CD14-positive monocyte (primary cell): Measurements from ENCODE around the gene TMEM14A. TPM values are rescaled to one million over a fixed set of nuclear protein-coding genes. Genes with fewer than 3 reads are reported as not detected.

Source experiments
- DNase-seq, 3 donors: peaks; one replicate each; pipeline ENCODE4 v3.0.0-alpha.2; 2011 to 2022
- H2AFZ ChIP-seq: 2 replicates; pipeline ENCODE4 v1.6.0; 2012; ENCODE audit warnings: mild to moderate bottlenecking, low read depth, low read length, inconsistent platforms; ENCODE audit not compliant: insufficient read depth, poor library complexity, severe bottlenecking
- H3K27ac ChIP-seq, 2 donors: 1 replicate in 1 of 2; 2 replicates in 1 of 2; pipeline ENCODE4 v1.5.1; 2012 to 2013; ENCODE audit warnings: low read length in 2 of 2, control low read depth in 1 of 2, inconsistent platforms in 1 of 2, low read depth in 1 of 2, mild to moderate bottlenecking in 1 of 2
- H3K27me3 ChIP-seq, 2 donors: one replicate each; pipeline versions ENCODE4 v1.6.0 to v1.6.1; 2011 to 2013; ENCODE audit warnings: low read length in 2 of 2; ENCODE audit not compliant: control insufficient read depth in 2 of 2, insufficient read depth in 2 of 2
- H3K36me3 ChIP-seq, 2 donors: replicated peaks in 1 of 2; 1 replicate in 1 of 2; 2 replicates in 1 of 2; pipeline versions ENCODE4 v1.5.1 to v1.6.1; 2012 to 2013; ENCODE audit warnings: low read length in 2 of 2, control low read depth in 1 of 2, inconsistent platforms in 1 of 2, mild to moderate bottlenecking in 1 of 2; ENCODE audit not compliant: insufficient read depth in 2 of 2, control insufficient read depth in 1 of 2
- H3K4me1 ChIP-seq, 2 donors: 1 replicate in 1 of 2; 2 replicates in 1 of 2; pipeline versions ENCODE4 v1.5.1 to v1.6.1; 2012 to 2013; ENCODE audit warnings: low read length in 2 of 2, control low read depth in 1 of 2, inconsistent platforms in 1 of 2, mild to moderate bottlenecking in 1 of 2, moderate library complexity in 1 of 2; ENCODE audit not compliant: insufficient read depth in 2 of 2, control insufficient read depth in 1 of 2
- H3K4me2 ChIP-seq: replicated peaks from 2 replicates; pipeline ENCODE3; 2012; ENCODE audit warnings: low read length, moderate library complexity, mild to moderate bottlenecking; ENCODE audit not compliant: poor library complexity, severe bottlenecking; ENCODE audit errors: extremely low read depth
- H3K4me3 ChIP-seq, 3 experiments: fragments of 200-600 bp in 1 of 3; sonication (generic) in 1 of 3; replicated peaks in 1 of 3; 1 replicate in 2 of 3; 2 replicates in 1 of 3; pipeline ENCODE4 v1.5.1; 2011 to 2013; ENCODE audit warnings: low read length in 3 of 3, mild to moderate bottlenecking in 3 of 3, control low read depth in 2 of 3, low read depth in 2 of 3, inconsistent platforms in 1 of 3, moderate library complexity in 1 of 3
- H3K79me2 ChIP-seq: 2 replicates; pipeline ENCODE4 v1.6.0; 2012; ENCODE audit warnings: mild to moderate bottlenecking, control low read depth, inconsistent platforms, low read length, moderate library complexity; ENCODE audit not compliant: insufficient read depth
- H3K9ac ChIP-seq: 2 replicates; pipeline ENCODE4 v1.6.0; 2017; ENCODE audit warnings: low read length, mild to moderate bottlenecking; ENCODE audit not compliant: insufficient read depth, poor library complexity, severe bottlenecking
- H3K9me3 ChIP-seq, 2 donors: replicated peaks in 1 of 2; 1 replicate in 1 of 2; 2 replicates in 1 of 2; pipeline versions ENCODE4 v1.5.1 to v1.6.1; 2012 to 2013; ENCODE audit warnings: low read length in 2 of 2, control low read depth in 1 of 2; ENCODE audit not compliant: control insufficient read depth in 1 of 2, insufficient read depth in 1 of 2
- H4K20me1 ChIP-seq: 2 replicates; pipeline ENCODE4 v1.6.0; 2012; ENCODE audit warnings: mild to moderate bottlenecking, low read length, control low read depth, moderate library complexity; ENCODE audit not compliant: insufficient read depth
- H3K27ac Mint-ChIP-seq, 7 donors: one replicate each; pipeline ENCODE4 v1.8.0; 2020; ENCODE audit warnings: mild to moderate bottlenecking in 7 of 7, mixed read lengths in 7 of 7, moderate library complexity in 6 of 7, inconsistent platforms in 2 of 7
- H3K27me3 Mint-ChIP-seq, 3 donors: one replicate each; pipeline ENCODE4 v1.8.0; 2021 to 2022; ENCODE audit warnings: low read depth in 3 of 3, mild to moderate bottlenecking in 3 of 3, mixed read lengths in 3 of 3, moderate library complexity in 3 of 3, inconsistent platforms in 1 of 3
- H3K36me3 Mint-ChIP-seq, 2 donors: one replicate each; pipeline ENCODE4 v1.8.0; 2020; ENCODE audit warnings: mixed read lengths in 2 of 2, inconsistent platforms in 1 of 2, mild to moderate bottlenecking in 1 of 2
- H3K4me1 Mint-ChIP-seq: one replicate; pipeline ENCODE4 v1.8.0; 2020; ENCODE audit warnings: mild to moderate bottlenecking, mixed read lengths
- H3K4me3 Mint-ChIP-seq, 2 donors: one replicate each; pipeline ENCODE4 v1.8.0; 2020; ENCODE audit warnings: mild to moderate bottlenecking in 2 of 2, mixed read lengths in 2 of 2, moderate library complexity in 1 of 2
- H3K9me3 Mint-ChIP-seq, 7 donors: one replicate each; pipeline ENCODE4 v1.8.0; 2020 to 2022; ENCODE audit warnings: mixed read lengths in 7 of 7, mild to moderate bottlenecking in 6 of 7, moderate library complexity in 6 of 7, inconsistent platforms in 2 of 7
- WGBS: methylation state at CpG from one replicate; pipeline ENCODE4 v1.1.5; 2013; ENCODE audit warnings: missing lambda C conversion rate; ENCODE audit not compliant: insufficient coverage; 5-methylcytosine and 5-hydroxymethylcytosine counted together
- intact Hi-C, 2 donors: fragments of 100-400 bp; cut with micrococcal nuclease; formaldehyde crosslinking; loops; one replicate each; pipeline versions ENCODE4 v1.15.0 to v1.15.1; 2023
- polyA plus RNA-seq, 3 donors: library from polyadenylated mRNA; depleted of rRNA in 1 of 3; unstranded in 2 of 3; stranded (reverse) in 1 of 3; fragments of 300-500 nt in 2 of 3; fragments of >200 nt in 1 of 3; fragmentation: Illumina TruSeq in 2 of 3; gene quantifications; 1 replicate in 2 of 3; 2 replicates in 1 of 3; pipeline ENCODE4 v1.2.3, GENCODE V29; 2012 to 2021
- TF ChIP-seq, protein P1 (sequence below): fragments of 200-600 bp; IDR thresholded peaks from one replicate; pipeline ENCODE4 v1.8.0; 2022; ENCODE audit warnings: antibody characterized with exemption, mild to moderate bottlenecking

Gene TMEM14A
- polyA plus RNA-seq, 3 donors: 0.08 to 0.23 (median 0.20) TPM

DNA sequence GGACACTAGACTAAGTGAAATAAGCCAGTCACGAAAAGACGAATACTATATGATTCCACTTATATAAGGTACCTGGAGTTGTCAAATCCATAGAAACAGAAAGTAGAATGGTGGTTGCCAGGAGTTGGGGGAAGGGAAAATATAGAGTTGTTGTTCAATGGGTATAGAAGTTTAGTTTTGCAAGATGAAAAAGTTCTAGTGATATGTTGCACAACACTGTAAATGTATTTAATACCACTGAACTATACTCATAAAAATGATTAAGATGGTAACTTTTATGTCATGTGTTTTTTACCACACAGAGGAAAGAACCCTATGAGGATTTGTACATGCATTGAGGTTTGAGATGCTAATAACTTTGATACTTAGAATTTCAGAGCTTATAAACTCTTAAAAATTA, 48.1 kb upstream of the TMEM14A start:
- Mint-ChIP-seq H3K9me3 (peaks cover 0 to 4% (median 0%) of the 10 kb centered on the region in 7 donors), H3K4me3 (no peak overlapping the region), H3K27ac (no peak overlapping the region), H3K36me3 (no peaks in the 10 kb centered on the region), H3K4me1 (peaks cover 1% of the 10 kb centered on the region), H3K27me3 (peaks cover 0 to 5% (median 4%) of the 10 kb centered on the region in 3 donors)
- WGBS: no CpG with 5 or more reads among the region's 2 CpGs
- no peak for DNase-seq
- H3K9me3 ChIP-seq: no peaks in the 10 kb centered on the region
- no peaks in the 10 kb centered on the region for H3K4me1 ChIP-seq
- no peak overlapping the region for H2AFZ ChIP-seq
- H3K27ac ChIP-seq: no peak overlapping the region
- no peak overlapping the region for H3K4me3 ChIP-seq
- no peaks in the 10 kb centered on the region for H3K36me3 ChIP-seq
- no peak overlapping the region for H3K9ac ChIP-seq
- TF ChIP-seq, protein P1, sequence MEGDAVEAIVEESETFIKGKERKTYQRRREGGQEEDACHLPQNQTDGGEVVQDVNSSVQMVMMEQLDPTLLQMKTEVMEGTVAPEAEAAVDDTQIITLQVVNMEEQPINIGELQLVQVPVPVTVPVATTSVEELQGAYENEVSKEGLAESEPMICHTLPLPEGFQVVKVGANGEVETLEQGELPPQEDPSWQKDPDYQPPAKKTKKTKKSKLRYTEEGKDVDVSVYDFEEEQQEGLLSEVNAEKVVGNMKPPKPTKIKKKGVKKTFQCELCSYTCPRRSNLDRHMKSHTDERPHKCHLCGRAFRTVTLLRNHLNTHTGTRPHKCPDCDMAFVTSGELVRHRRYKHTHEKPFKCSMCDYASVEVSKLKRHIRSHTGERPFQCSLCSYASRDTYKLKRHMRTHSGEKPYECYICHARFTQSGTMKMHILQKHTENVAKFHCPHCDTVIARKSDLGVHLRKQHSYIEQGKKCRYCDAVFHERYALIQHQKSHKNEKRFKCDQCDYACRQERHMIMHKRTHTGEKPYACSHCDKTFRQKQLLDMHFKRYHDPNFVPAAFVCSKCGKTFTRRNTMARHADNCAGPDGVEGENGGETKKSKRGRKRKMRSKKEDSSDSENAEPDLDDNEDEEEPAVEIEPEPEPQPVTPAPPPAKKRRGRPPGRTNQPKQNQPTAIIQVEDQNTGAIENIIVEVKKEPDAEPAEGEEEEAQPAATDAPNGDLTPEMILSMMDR: no peak
- no peaks in the 10 kb centered on the region for H3K79me2 ChIP-seq
- intact Hi-C loops: no loop called here
- H4K20me1 ChIP-seq: no peaks in the 10 kb centered on the region
- no peaks in the 10 kb centered on the region for H3K27me3 ChIP-seq
- H3K4me2 ChIP-seq: no peak overlapping the region

DNA sequence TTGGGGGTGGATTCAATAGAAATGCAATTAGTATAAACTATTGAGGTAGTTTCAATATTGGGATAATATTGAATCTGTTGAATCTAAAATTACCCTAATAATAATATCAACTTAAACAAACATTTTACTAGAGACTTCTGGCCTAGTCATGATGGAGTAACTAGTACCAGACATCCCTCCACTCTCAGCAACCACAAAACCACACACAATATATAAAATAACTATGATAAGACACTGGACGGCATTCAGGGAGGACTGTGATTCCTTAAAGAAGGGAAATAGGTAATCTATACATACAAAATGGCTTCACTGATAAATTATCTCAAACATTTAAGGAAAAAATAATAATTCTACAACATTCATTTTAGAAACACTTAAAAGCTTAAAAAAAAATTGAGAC, 38.9 kb upstream of the TMEM14A start:
- intact Hi-C loops: no loop called here
- H3K9me3 Mint-ChIP-seq: no peaks in the 10 kb centered on the region
- Histone ChIP-seq H3K27me3 (peaks cover 0 to 2% of the 10 kb centered on the region in 2 donors), H3K79me2 (no peaks in the 10 kb centered on the region), H4K20me1 (no peaks in the 10 kb centered on the region), H3K4me1 (no peaks in the 10 kb centered on the region), H3K36me3 (no peaks in the 10 kb centered on the region), H3K9me3 (no peaks in the 10 kb centered on the region), H3K4me3 (no peak overlapping the region), H2AFZ (no peak overlapping the region), H3K4me2 (no peak overlapping the region), H3K9ac (no peak overlapping the region), H3K27ac (no peak overlapping the region)
- DNase-seq: no peak
- H3K4me1 Mint-ChIP-seq: no peaks in the 10 kb centered on the region
- peaks cover 0 to 4% (median 0%) of the 10 kb centered on the region in 3 donors for H3K27me3 Mint-ChIP-seq
- no peak overlapping the region for H3K4me3 Mint-ChIP-seq
- TF ChIP-seq, protein P1: no peak
- no CpG with 5 or more reads among the region's 1 CpG for WGBS
- no peaks in the 10 kb centered on the region for H3K36me3 Mint-ChIP-seq
- no peak overlapping the region for H3K27ac Mint-ChIP-seq
